HCT116 (cell line): ENCODE data around the gene DISP2. TPM values are rescaled to one million over a fixed set of nuclear protein-coding genes. Genes with fewer than 3 reads are reported as not detected.

Source experiments
- ATAC-seq: fragments of 200-7000 bp; cut with Tn5 transposase; 2 replicates; pipeline ENCODE4 v1.9.1; 2020; ENCODE audit warnings: mild to moderate bottlenecking, moderate library complexity
- BruUV-seq: library from RNA; stranded (reverse); fragments of 400-500 nt; replicated peaks from 2 replicates; lab custom pipeline; 2021; lab: Mats Ljungman, UMichigan
- CTCF ChIA-PET: fragments of 300-600 bp; sonication (Branson Sonifier 250); formaldehyde crosslinking; loops from one replicate; lab custom pipeline; 2021; ENCODE audit warnings: antibody characterized with exemption; lab: Charles Lee
- POLR2A ChIA-PET: fragments of 300-600, 350-600 bp; sonication (Branson Sonifier 250); formaldehyde crosslinking; loops from one replicate; lab custom pipeline; 2021; ENCODE audit warnings: antibody characterized with exemption; lab: Charles Lee
- RAD21 ChIA-PET, 2 experiments: fragments of 300-600 bp; sonication (Branson Sonifier 250); formaldehyde crosslinking; loops; one replicate each; lab custom pipeline; 2023; ENCODE audit warnings: low total read pairs in 2 of 2; ENCODE audit not compliant: uncharacterized antibody in 2 of 2, unreplicated experiment in 2 of 2, low non-redundant PET in 1 of 2; lab: Charles Lee
- DNase-seq: peaks from one replicate; pipeline ENCODE4 v3.0.0-alpha.2; 2010; ENCODE audit warnings: low read depth, low spot score
- H2AFZ ChIP-seq: fragments of 200-600 bp; shearing (Covaris generic), sonication (generic); 2 replicates; pipeline ENCODE4 v1.6.1; 2017; ENCODE audit warnings: low read depth, mixed run types, mixed read lengths, antibody characterized with exemption, low read length; ENCODE audit not compliant: poor library complexity, severe bottlenecking
- H3K27ac ChIP-seq: 2 replicates; pipeline ENCODE4 v1.5.1; 2012; ENCODE audit warnings: low read depth, low read length
- H3K27me3 ChIP-seq: fragments of 200-600 bp; sonication (generic); 2 replicates; pipeline ENCODE4 v1.6.1; 2016; ENCODE audit warnings: mixed run types, low read length, mixed read lengths; ENCODE audit not compliant: insufficient read depth
- H3K36me3 ChIP-seq, 2 experiments: fragments of 200-500 bp in 1 of 2; fragments of 200-600 bp in 1 of 2; sonication (Bioruptor generic) in 1 of 2; sonication (generic) in 1 of 2; 2 replicates each; pipeline versions ENCODE4 v1.5.1 to v1.6.1; 2014 to 2016; ENCODE audit warnings: low read length in 2 of 2, inconsistent platforms in 1 of 2, mixed read lengths in 1 of 2, mixed run types in 1 of 2; ENCODE audit not compliant: insufficient read depth in 2 of 2, control insufficient read depth in 1 of 2
- H3K4me1 ChIP-seq, 2 experiments: fragments of 200-600 bp in 1 of 2; sonication (generic) in 1 of 2; 2 replicates each; pipeline versions ENCODE4 v1.5.1 to v1.6.1; 2012 to 2017; ENCODE audit warnings: low read length in 2 of 2, inconsistent platforms in 1 of 2, mild to moderate bottlenecking in 1 of 2, mixed read lengths in 1 of 2, mixed run types in 1 of 2, moderate library complexity in 1 of 2; ENCODE audit not compliant: insufficient read depth in 2 of 2, control insufficient read depth in 1 of 2
- H3K4me2 ChIP-seq: fragments of 200-600 bp; sonication (generic); 2 replicates; pipeline ENCODE4 v1.6.1; 2017; ENCODE audit warnings: mixed run types, low read length, mixed read lengths
- H3K4me3 ChIP-seq, 2 experiments: fragments of 200-600 bp in 1 of 2; sonication (generic) in 1 of 2; replicated peaks in 1 of 2; 2 replicates each; pipeline ENCODE4 v1.5.1; 2011 to 2016; ENCODE audit warnings: low read length in 2 of 2, control low read depth in 1 of 2, low read depth in 1 of 2, mild to moderate bottlenecking in 1 of 2, mixed read lengths in 1 of 2, mixed run types in 1 of 2
- H3K79me2 ChIP-seq: fragments of 200-600 bp; sonication (generic); 2 replicates; pipeline ENCODE4 v1.6.1; 2017; ENCODE audit warnings: mild to moderate bottlenecking, mixed run types, low read length, moderate library complexity, mixed read lengths; ENCODE audit not compliant: insufficient read depth
- H3K9ac ChIP-seq: fragments of 200-600 bp; sonication (generic); 2 replicates; pipeline ENCODE4 v1.6.1; 2016; ENCODE audit warnings: low read length, mixed read lengths
- H3K9me2 ChIP-seq: fragments of 200-600 bp; sonication (generic), shearing (Covaris generic); 2 replicates; pipeline ENCODE4 v1.6.1; 2017; ENCODE audit warnings: mixed run types, mild to moderate bottlenecking, moderate library complexity; ENCODE audit not compliant: insufficient read depth
- H3K9me3 ChIP-seq, 2 experiments: fragments of 200-500 bp in 1 of 2; fragments of 200-600 bp in 1 of 2; sonication (Bioruptor generic) in 1 of 2; sonication (generic) in 1 of 2; 2 replicates each; pipeline ENCODE4 v1.6.1; 2014 to 2017; ENCODE audit warnings: low read length in 2 of 2, mixed read lengths in 2 of 2, inconsistent platforms in 1 of 2, low read depth in 1 of 2, mild to moderate bottlenecking in 1 of 2, mixed run types in 1 of 2, moderate library complexity in 1 of 2; ENCODE audit not compliant: control insufficient read depth in 1 of 2, insufficient read depth in 1 of 2
- H4K20me1 ChIP-seq: fragments of 200-600 bp; sonication (generic), shearing (Covaris generic); 2 replicates; pipeline ENCODE4 v1.6.1; 2017; ENCODE audit warnings: mixed run types, mild to moderate bottlenecking, moderate library complexity; ENCODE audit not compliant: insufficient read depth
- ATF3 ChIP-seq: IDR thresholded peaks from 2 replicates; pipeline ENCODE4 v1.6.1; 2012
- CBX3 ChIP-seq: IDR thresholded peaks from 2 replicates; pipeline ENCODE4 v1.6.1; 2012; ENCODE audit warnings: low read depth
- CEBPB ChIP-seq: IDR thresholded peaks from 2 replicates; pipeline ENCODE4 v1.6.1; 2012; ENCODE audit warnings: low read depth
- ELF1 ChIP-seq: IDR thresholded peaks from 2 replicates; pipeline ENCODE4 v1.6.1; 2012; ENCODE audit warnings: low read depth, borderline replicate concordance
- EZH2 ChIP-seq: fragments of 200-600 bp; sonication (generic); IDR thresholded peaks from 2 replicates; pipeline ENCODE4 v1.6.1; 2017; ENCODE audit warnings: antibody characterized with exemption, mixed run types
- FOSL1 ChIP-seq: IDR thresholded peaks from 2 replicates; pipeline ENCODE4 v1.6.1; 2012; ENCODE audit warnings: low read depth
- JUND ChIP-seq: IDR thresholded peaks from 2 replicates; pipeline ENCODE4 v1.6.1; 2012
- MAX ChIP-seq: IDR thresholded peaks from 2 replicates; pipeline ENCODE4 v1.6.1; 2012
- POLR2A ChIP-seq: IDR thresholded peaks from 2 replicates; pipeline ENCODE4 v1.7.0; 2011; ENCODE audit warnings: borderline replicate concordance; ENCODE audit not compliant: insufficient read depth, insufficient read length; ENCODE audit errors: extremely low read depth
- POLR2AphosphoS5 ChIP-seq: IDR thresholded peaks from 2 replicates; pipeline ENCODE4 v1.6.1; 2011; ENCODE audit warnings: mild to moderate bottlenecking, low read depth, low read length, moderate library complexity
- RAD21 ChIP-seq: IDR thresholded peaks from 2 replicates; pipeline ENCODE4 v1.6.1; 2012; ENCODE audit warnings: low read depth, mild to moderate bottlenecking
- SP1 ChIP-seq: IDR thresholded peaks from 2 replicates; pipeline ENCODE4 v1.6.1; 2012; ENCODE audit warnings: low read depth
- SRF ChIP-seq: IDR thresholded peaks from 2 replicates; pipeline ENCODE4 v1.6.1; 2012; ENCODE audit warnings: low read depth
- YY1 ChIP-seq: IDR thresholded peaks from 2 replicates; pipeline ENCODE4 v1.6.1; 2011; ENCODE audit warnings: low read length, low read depth, moderate library complexity, mild to moderate bottlenecking; ENCODE audit not compliant: insufficient replicate concordance; ENCODE audit errors: extremely low read depth
- ZFX ChIP-seq: fragments of 450-650 bp; IDR thresholded peaks from 2 replicates; pipeline ENCODE4 v1.6.1; 2017
- ZNF274 ChIP-seq: fragments of 200-500 bp; sonication (Bioruptor generic); IDR thresholded peaks from 2 replicates; pipeline ENCODE4 v1.6.1; 2014; ENCODE audit warnings: mild to moderate bottlenecking, low read depth, low read length, inconsistent platforms
- intact Hi-C: fragments of 100-400 bp; cut with micrococcal nuclease; formaldehyde crosslinking; loops from 2 replicates; pipeline ENCODE4 v1.10.0; 2022
- total RNA-seq: library from RNA; stranded (reverse); gene quantifications from one replicate; pipeline ENCODE4 v1.2.1, GENCODE V29; 2021; ENCODE audit not compliant: unreplicated experiment

DISP2 gene
- total RNA-seq, 1 experiment from 2014 or later: 3.3 TPM

- H3K4me2 ChIP-seq: no peak overlapping the region
- no peak overlapping the region for H3K27ac ChIP-seq
- no peak overlapping the region for H2AFZ ChIP-seq
- RAD21 ChIA-PET: no interaction called here
- H4K20me1 ChIP-seq: no peaks in the 10 kb centered on the region
- H3K4me1 ChIP-seq: peaks cover 7 to 16% of the 10 kb centered on the region in 2 experiments; a peak in 3 of 4 replicates
- intact Hi-C loops: no loop called here
- TF ChIP-seq SP1 (no peak), ELF1 (no peak), EZH2 (no peak), FOSL1 (no peak), MAX (no peak), POLR2AphosphoS5 (no peak), JUND (no peak), YY1 (no peak), CBX3 (no peak), RAD21 (no peak), POLR2A (no peak), SRF (no peak), CEBPB (no peak), ZNF274 (no peak), ATF3 (no peak), ZFX (no peak)
- TF ChIP-seq, all 23 proteins: peak for 0
- no peak overlapping the region for H3K9ac ChIP-seq
- POLR2A ChIA-PET: no interaction called here
- no peaks in the 10 kb centered on the region for H3K27me3 ChIP-seq
- H3K4me3 ChIP-seq: no peak overlapping the region
- DNase-seq (no peak), ATAC-seq (no peak)
- CTCF ChIA-PET: interaction anchor here (0.9 kb wide), 1 partner anchor 18 kb away, joined by 3 read pairs; the partner anchor contains the start of gene KNSTRN
- no peaks in the 10 kb centered on the region for H3K9me2 ChIP-seq
- no TSS peak for BruUV-seq
- H3K36me3 ChIP-seq: no peaks in the 10 kb centered on the region
- H3K79me2 ChIP-seq: no peaks in the 10 kb centered on the region
- no peaks in the 10 kb centered on the region for H3K9me3 ChIP-seq
Observed at GRCh38 chr15:40364251-40364650, 6.2 kb downstream of the DISP2 start.
